Gastroesophageal sphincter (tissue), 3 donors: ENCODE data around the gene MORF4L2.
A peak's percentile ranks its signal among the peaks of the same experiment; 100 is the strongest.

Experiments
- CTCF ChIP-seq, 4 experiments: fragments of 200-600 bp in 2 of 4; fragments of 450-650 bp in 2 of 4; sonication (generic) in 1 of 4; IDR thresholded peaks; one replicate each; pipeline ENCODE4 v1.5.1; 2017 to 2019; ENCODE audit warnings: antibody characterized with exemption in 4 of 4, mild to moderate bottlenecking in 2 of 4, moderate library complexity in 2 of 4
- EP300 ChIP-seq: sonication (generic); formaldehyde crosslinking; IDR thresholded peaks from one replicate; pipeline ENCODE4 v1.6.1; 2017; ENCODE audit warnings: antibody characterized with exemption, mild to moderate bottlenecking
- POLR2A ChIP-seq, 2 donors: fragments of 450-650 bp; IDR thresholded peaks; one replicate each; pipeline ENCODE4 v1.6.1; 2017; ENCODE audit warnings: antibody characterized with exemption in 2 of 2, mild to moderate bottlenecking in 2 of 2, moderate library complexity in 1 of 2

GRCh38 chrX:103687696-103688201 is 1.2 kb upstream of the MORF4L2 start:
- TF ChIP-seq EP300 (no peak), POLR2A (IDR thresholded peaks at IDR 0.05) (peak; percentile 14 to 22), CTCF (IDR thresholded peaks at IDR 0.05) (peak; percentile 32 to 83 (median 70))
